ENCODE data around the gene PID1.

PID1 gene

DNA sequence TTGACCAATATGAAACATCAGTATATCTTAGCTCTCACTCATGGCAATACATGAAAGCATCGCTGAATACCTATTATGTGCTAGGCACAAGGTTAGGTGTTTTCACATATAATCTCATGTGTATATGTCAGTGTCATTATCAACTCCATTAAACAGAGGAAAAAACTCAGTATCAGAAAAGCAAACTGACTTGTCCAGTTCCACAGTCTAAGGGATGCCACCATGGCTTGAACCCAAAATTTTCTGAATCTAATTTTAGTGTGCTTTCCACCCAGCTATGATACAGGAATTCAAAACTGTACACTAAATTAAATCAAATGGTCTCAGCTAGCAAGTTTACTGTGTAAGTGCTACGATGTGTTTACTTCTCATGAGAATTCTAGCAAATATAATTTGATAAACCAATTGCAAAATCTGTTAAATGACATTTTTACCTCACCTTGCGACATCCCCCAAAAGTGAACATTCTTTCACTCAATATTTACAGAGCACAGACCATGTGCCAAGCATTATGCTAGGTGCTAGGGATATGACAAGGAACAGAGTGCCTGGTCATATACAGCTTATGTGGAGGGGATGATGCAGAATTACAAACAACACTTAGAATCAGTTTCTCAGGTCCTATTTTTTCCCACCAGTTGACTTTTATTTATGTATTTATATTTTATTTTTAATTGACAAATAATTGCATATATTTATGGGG is 211.6 kb downstream of the PID1 start:
- no peak for DNase-seq

DNA sequence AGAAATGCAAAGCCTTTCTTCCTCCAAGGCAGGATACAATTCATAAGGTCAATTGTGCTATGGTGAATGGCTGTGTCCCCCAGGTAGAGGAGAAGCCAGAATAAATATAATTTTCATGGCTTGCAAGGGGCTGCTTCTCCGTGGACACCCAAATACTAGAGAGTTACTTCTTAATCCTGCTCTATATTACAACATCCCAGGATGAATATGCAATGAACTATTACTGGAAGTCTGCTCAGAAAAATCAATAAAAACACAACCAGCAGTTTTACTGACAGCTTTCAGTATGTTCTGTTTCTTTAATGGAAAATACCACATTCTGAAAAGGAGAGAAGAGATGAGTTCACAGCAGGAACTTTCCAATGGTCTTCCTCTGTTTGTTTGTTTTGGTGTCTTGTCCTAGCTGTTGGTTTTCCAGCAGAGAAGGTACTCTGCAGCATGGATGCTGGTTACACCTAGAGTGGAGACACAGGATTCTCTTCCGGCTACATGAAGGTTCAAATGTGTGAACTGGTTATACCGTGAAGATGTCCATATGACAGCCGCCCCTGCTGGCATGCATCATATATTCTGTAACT is 213.0 kb downstream of the PID1 start:
- no peak for DNase-seq

DNA sequence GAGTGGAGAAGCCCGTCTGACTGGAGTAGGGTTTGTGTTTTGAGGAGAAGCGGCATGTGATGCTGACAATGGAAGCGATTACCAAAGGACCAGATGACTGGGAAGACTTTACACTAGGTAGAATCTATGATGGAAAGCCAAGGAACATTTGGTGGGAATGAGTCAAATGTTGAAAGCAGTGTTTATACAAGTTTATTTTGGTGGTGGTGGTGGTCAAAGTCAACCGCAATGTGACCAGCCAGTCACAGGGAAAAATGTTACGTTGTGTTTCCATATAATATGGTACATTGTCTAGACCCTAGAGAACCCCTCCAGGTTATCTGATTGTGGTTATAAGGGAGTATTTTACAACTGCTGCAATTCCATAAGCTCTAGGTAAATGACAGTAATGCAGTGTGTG is 216.8 kb downstream of the PID1 start:
- no peak for DNase-seq

DNA sequence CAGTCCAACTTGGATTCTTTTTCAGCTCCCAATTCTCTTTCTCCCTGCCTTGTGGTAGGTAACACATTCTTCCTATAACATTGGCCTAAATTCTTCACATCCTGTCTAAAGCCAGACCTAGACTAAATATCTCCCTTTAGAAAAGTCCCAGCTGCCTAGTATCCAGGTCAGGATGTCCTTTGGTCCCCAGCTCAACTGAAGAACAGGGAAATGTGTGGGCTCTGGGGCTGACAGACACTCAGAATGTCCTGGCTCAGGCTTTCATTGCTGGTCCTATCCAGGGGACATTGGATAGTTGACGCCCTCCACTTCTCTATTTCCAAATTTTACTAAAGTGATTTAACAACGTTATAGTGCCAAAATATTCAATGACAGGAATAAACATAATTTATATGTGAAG is 219.3 kb downstream of the PID1 start:
- DNase-seq = no peak

DNA sequence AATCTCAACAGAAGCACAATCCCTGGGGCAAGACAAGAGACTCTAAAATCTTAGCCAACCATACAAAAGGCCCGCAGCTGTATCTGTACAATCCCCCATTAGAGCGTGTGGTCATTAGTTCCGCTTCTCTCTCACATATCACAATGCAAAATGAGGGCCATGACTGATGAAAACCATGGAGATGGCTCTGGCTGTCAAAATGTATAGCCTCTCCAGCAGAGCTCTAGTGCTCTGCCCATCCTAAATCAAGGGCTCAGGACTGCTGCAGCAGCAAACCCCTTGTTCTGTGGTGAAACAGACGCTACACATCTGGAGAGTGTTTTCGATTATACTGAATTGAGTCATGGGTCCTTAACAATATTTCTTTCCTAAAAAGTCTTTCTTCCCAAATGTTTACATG is 221.0 kb downstream of the PID1 start:
- no peak for DNase-seq

DNA sequence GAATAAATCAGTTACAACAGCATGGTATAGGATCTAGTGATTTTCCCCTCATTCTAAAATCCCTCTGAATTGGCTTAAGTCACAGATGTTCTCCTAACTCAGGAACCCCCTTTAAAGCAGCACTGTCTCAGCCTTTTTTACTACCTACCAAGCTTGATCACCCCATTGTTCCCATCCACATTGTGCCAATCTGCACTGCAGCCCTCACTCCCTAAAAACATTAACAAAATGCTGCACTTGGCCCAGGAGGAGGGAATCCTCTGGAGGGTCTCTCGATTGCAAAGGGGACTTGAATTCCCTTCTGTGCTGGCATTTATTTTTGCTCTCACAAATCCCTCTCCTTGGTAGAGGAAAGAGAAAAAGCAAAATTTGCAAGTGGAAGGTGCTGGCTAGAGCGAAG is 223.0 kb downstream of the PID1 start:
- DNase-seq = no peak

DNA sequence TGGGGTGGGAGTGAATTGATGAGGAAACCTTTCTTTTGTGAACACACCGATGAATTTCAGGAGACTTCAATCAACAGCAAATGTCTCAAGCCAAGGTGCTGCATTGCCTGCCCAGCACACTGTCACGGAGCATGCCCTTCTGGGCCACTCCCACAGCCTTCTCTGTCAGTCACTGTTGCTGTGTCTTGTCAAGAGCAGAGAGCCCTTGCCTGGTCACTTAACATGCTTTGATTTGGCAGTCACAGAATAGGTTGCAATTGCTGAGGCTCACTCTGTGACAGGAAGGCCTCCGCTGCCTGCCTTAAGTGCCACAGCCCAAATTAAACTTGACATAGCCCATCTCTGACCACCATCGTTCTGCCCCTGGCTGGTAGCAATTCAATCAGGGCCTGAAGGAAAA is 225.4 kb downstream of the PID1 start:
- no peak for DNase-seq

DNA sequence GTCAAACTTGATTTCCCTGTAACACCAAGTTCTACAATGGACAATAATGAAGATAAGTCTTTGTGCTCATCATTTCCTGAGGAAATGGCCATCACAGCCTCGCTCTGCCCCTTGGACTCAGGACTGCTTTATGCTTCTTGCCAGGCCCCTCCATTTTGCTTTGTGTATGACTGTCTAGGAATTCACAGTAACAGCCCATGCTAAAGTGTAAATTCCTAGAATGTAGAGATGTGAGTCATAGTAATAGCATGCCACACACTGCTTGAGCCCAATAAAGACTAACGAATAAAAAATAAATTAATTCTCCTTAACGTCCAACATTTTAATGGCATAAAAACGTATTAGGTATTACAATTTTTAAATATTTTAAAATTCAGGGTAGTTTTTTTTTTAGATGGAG is 226.5 kb downstream of the PID1 start:
- DNase-seq = no peak

DNA sequence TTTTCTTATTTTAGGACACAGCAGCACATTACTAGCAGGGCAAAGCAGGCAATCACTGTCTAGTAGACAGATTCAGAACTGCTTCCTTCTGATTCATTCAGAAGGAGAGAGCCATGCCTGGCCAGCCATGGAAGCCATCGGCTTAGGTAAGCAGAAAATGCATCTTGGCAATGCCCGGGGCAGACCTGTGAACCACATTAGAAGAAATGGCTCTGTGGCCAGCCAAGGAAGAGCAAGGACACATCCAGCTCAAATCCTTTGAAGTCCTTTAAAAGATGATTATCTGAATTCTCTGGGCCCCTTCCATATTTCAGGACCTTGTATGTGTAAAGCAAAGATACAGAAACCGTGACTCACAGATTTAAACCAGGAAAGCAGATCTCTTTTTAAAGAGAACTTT is 227.4 kb downstream of the PID1 start:
- no peak for DNase-seq

DNA sequence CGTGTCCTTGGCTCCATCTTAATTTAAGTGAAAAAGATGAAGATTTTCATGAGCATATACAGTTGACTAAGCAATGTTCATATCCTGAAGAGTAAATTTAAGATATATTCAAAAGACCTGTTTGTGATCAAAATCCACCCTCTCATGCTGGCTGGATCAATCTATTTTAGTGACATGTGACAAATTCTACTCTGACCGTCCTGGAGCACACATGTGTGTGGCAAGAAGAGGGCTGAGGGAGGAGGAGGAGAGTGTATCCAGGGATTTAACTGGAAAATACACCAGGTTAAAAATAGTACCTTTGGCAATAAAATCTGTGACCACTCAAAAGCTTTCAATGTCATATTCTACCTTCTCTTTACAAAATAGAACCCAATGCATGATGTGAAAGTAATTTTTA is 228.7 kb downstream of the PID1 start:
- no peak for DNase-seq

DNA sequence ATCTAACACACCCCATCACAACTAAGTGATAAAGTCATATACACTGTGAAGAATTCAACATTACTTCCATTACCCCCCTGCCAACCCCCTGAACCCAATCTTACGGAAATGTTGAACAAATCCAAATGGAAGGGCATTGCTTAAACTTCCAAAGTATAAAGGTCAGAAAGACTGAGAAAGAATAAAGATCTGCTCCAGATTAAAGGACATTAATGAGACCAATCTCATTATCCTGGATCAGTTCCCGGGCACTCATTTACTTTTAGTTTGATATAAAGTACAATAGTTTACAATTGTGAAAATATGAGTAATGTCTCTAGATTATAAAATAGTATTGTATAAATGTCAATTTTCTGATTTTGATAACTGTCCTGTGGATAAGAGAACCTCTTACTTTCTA is 229.4 kb downstream of the PID1 start:
- DNase-seq = no peak

DNA sequence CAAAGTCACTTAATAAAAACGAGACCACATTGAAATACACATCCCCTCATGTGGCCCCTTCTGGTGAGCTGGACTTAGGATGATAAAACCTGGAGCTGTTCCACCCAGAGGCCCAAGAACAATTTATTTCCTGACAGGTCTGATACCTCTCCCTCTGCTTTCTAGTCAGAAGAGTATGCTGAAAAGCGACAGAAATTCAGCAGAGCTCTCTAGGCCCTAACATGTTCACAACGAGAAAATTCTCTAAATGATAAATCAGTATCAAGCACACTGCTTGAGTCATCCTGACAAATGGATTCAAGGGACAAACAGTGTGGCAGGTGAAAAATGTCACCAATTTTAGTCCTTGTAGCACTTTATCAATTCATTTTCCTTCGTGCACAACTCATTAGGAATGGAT is 233.5 kb downstream of the PID1 start:
- DNase-seq = no peak

DNA sequence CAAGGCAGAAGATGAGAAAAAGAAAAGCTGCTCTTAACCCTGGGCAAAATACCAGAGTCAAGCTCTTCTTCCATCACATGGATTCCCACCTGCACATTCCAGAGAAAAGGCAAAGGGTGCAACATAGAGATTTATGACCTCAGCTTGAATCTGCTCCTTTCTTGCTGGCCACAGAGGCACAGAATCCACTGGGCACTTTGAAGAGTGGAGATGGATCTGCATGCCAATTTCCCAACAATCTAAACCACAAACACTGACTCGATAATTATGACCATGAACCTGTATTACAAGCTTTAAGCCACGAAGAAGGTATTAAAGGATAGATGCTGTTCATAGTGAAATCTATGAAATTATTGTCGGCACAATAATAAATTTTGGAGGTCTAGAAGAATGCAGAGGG is 237.3 kb downstream of the PID1 start:
- DNase-seq = no peak

DNA sequence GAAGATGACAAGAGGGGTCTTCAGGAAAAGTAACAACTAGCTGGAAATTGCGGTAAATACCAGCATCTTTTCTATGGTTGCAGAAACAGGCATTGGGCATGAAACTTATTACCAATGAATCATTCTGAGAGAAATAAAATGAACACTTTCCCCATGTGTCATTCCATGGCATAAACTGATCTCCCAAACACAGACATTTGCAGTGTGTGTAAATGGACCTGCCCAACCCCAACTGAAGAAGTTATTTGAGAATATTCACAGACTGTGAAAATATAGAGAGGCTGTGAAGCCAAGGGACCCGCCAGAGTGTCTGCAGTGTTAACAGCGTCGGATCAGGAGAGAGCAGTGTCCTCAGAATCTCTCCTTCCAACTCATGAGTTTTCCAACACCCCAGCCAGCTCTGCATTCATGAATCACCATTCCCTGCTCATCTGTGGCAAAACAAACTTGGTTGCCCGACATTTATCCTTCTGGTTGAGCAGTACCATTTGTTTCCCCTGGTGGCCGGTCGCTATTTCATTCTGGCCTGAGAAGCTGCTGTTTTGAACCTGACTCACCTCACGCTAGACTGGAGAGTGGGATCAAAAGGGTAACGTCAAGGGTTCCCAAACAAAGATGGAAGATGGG is 238.4 kb downstream of the PID1 start:
- no peak for DNase-seq

DNA sequence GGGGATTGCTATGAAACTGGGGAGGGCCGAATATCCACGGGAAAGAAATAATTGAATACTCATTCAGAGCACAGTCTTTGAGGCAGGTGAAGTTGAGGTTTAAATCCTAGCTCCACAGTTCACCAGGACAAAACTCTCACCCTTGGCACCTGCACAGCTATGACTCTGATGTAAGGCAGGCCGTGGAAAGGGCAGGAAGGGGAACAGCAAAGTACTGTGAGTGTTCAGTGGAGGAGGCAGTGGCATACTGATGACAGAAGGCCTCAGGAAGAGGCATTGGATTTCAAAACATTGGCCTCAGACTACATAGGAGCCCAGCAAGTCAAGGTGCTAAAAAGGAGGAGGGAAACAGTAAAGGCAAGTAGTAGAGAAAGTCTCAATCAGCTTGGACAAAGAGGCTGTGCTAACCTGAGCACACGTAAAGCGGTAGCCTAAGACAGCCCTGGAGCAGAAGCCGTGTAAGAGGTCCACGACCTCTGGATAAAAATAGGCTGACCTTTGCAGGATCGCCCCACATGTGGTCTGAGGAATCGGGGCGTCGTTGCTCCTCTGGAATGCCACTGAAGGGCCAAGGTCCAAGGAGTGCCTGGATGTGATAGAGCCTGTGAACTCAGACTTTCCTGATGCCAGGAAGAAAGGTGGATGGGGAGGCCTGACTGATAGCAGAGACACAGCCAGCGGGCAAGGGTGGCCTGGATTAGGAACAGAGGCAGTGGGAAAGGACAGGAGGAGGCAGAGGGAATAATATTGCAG is 243.6 kb downstream of the PID1 start:
- no peak for DNase-seq

DNA sequence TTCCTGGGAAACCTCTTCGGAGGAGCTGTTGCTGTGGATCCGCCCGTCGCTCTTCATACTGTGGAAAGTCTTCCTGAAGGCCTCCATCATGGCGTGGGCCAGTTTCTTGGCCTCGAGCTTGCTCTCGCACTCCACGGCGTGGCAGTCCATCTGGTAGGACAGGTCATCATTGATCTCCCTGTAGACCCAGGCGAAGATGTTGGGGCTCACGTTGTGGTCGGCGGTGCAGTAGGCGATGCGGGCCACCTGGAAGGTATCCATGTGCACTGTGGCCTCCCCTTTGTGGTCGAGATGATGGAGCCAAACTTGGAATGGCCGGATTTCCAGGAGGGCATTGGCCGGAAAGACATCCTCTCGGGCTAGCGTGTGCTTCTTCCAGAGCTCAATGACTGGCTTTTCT is 245.4 kb downstream of the PID1 start:
- DNase-seq = no peak

DNA sequence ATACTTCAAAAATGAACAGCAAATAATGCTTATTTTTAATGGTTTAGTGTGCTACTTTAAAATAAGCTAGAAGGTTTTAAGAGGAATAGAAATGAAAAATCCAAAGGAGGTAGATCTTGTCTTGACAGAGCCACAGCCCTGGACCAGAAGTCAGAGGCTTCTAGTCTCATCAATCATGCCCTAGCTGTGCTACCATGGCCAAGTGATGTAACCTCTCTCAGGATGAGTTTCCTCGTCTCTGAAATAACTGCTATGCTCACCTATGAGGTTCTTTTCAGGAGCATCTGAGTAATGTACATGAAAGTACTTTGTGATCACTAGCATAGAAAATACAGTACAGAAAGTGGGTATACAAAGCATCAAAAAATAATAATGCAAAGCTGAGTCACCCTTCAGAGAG is 248.4 kb downstream of the PID1 start:
- no peak for DNase-seq

DNA sequence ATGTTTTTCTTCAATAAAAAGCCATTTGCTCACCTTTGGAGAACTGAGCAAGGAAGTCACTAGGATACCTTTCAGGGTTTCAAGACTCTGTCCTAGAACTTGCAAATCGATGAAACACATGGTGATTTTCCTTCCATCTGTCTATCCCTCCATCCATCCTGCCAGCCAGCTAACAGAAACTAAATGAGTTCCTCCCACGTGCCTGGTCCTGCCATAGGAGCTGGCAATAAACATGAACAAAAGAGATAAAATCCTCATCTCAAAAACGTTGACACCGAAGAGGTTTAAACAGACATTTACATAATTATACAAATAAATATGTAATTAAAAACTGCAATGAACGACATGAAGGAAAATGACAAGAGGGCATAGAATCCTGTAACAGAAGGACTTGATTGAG is 249.0 kb downstream of the PID1 start:
- DNase-seq = no peak

DNA sequence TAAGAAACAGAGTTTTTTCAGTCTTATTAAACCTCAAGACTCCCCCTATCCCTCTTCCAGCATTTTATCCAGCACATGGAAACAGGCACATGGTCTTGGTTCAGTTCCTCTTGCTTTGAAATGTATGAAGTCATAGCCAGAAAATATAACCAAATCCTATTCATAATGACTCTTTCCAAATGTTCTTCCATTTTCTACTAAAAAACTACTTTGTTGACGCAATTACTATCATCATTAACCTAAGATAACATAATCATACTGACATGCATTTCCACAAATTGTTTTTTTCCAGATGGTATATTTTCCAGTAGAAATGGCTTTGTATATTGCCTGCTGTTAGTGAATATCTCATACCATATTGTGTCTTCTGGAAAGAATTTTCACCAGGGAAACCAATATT is 261.3 kb downstream of the PID1 start:
- DNase-seq = no peak

DNA sequence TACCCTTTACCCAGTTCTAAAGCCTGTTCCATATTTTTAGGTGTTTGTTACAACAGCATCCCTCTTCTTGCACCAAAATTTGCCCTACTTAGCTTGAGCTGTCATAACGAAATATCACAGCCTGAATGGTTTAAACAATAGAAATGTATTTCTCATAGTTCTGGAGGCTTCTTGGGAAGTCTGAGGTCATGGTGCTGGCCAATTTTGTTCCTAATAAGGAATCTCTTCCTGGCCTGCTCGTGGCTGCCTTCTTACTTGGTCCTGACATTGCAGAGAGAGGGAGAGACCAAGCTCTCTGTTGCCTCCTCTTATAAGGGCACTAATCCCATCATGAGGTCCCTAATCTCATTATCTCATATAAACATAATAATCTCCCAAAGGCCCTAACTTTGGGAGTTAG is 267.8 kb downstream of the PID1 start:
- DNase-seq = no peak

DNA sequence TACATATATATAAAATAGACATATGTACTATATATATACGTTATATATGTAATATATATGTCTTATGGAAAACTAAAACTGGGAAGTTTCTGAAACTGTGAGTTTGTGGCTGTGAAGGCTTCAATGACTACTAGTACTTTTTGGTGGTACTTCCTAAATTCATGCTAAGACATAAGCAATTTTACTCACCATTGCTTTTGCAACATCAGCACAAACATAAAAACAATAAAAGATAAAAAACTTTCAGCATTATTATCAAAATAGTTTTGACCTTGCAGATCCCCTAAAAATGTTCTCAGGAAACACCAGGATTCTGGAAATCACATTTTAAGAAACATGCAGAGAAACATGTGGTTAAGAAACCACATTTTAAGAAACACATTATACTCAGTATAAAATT is 269.9 kb downstream of the PID1 start:
- DNase-seq = no peak

DNA sequence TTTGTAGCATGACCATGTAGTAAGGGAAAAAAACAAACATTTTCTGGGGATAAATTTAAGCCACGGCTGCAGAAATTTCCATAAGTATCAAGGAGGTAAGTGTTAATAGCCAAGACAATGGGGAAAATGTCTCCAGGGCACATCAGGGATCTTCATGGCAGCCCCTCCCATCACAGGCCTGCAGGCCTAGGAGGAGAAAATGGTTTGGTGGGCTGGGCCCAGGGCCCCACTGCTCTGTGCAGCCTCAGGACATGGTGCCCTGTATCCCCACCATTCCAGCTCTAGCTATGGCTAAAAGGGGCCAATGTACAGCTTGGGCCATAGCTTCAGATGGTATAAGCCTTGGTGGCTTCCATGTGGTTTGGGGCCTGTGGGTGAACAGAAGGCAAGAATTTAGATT is 271.8 kb downstream of the PID1 start:
- no peak for DNase-seq

DNA sequence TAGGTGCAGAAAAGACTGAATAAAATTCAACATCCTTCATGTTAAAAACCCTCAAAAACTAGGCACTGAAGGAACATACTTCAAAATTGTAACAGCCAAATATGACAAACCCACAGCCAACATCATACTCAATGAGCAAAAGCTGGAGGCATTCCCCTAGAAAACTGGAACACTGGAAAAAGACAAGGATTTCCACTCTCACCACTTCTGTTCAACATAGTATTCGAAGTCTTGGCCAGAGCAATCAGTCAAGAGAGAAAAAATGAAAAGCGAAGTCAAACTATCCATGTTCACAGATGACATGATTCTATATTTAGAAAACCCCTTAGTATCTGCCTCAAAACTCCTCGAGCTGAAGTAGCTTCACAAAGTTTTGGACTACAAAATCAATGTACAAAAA is 282.3 kb downstream of the PID1 start:
- no peak for DNase-seq

Measured in DMS153 (cell line).